Fibroblast of mammary gland (primary cell): Measurements from ENCODE around the gene GALNT10.
A peak's percentile ranks its signal among the peaks of the same experiment; 100 is the strongest.

Experiments
- DNase-seq: peaks from one replicate; pipeline ENCODE4 v3.0.0-alpha.2; 2010; ENCODE audit warnings: low read depth
- H3K4me3 ChIP-seq: 2 replicates; pipeline ENCODE4 v1.5.1; 2011; ENCODE audit warnings: low read depth, mild to moderate bottlenecking, low read length, moderate library complexity; ENCODE audit not compliant: control insufficient read depth
- TF ChIP-seq, protein P1 (sequence below): conservative IDR thresholded peaks from 2 replicates; pipeline ENCODE4 v1.5.1; 2011; ENCODE audit warnings: low read depth, low read length, inconsistent platforms; ENCODE audit not compliant: control insufficient read depth, insufficient read depth

GALNT10 gene

DNA sequence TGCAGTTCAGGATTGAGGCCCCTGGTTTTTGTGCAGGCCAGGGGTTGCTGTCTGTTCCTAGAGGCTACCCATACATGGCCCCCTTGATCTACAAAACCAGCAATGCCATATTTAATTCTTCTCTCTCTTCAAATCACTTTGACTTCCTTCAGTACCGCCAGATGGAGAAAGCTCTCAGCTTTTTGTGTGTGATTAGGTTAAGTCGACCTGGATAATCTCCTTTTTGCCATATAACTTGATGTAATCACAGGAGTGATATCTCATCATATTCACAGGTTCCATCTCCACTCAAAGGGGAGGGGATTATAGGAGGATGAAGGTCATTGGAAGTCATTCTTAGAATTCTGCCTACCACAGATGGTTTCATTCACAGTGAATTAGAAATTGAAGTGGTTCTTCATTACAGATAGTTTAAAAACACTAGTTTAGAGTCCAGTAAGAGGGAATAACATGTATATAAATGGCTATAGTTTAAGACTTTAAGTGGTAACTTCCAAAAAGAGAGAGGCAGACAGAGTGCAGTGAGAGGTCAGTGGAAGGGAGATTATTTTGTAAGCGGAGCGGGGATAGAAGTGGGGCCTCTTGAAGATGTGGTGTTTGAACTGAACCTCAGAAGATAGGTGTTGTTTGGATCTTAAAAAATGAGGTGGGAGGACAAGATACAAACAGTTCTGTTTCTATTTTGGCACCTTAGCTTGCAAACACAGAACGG lies 85.9 kb downstream of the GALNT10 start:
- DNase-seq: no peak
- TF ChIP-seq, protein P1, sequence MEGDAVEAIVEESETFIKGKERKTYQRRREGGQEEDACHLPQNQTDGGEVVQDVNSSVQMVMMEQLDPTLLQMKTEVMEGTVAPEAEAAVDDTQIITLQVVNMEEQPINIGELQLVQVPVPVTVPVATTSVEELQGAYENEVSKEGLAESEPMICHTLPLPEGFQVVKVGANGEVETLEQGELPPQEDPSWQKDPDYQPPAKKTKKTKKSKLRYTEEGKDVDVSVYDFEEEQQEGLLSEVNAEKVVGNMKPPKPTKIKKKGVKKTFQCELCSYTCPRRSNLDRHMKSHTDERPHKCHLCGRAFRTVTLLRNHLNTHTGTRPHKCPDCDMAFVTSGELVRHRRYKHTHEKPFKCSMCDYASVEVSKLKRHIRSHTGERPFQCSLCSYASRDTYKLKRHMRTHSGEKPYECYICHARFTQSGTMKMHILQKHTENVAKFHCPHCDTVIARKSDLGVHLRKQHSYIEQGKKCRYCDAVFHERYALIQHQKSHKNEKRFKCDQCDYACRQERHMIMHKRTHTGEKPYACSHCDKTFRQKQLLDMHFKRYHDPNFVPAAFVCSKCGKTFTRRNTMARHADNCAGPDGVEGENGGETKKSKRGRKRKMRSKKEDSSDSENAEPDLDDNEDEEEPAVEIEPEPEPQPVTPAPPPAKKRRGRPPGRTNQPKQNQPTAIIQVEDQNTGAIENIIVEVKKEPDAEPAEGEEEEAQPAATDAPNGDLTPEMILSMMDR: no peak

DNA sequence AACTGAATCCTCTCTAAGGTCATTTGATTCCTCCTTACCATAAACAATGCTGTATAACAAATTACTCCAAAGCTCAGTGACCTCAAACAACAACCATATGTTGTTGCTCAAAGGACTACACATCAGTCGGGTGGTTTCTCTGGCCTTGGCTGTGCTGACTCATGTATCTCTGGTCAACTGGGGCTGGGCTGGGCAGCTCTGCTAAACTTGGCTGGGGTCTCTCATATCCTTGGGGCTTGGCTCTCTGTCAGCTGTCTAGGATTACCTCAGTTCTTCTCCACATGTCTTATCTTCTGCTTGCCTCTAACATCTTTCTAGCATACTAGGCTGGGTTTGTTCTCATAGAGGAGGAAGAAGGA lies 86.4 kb downstream of the GALNT10 start:
- H3K4me3 ChIP-seq: no peak overlapping the region
- peak; percentile 99 for DNase-seq
- TF ChIP-seq, protein P1: no peak

More for the DNA sequence above, 85.9 kb downstream of the GALNT10 start:
- H3K4me3 ChIP-seq: no peak overlapping the region

DNA sequence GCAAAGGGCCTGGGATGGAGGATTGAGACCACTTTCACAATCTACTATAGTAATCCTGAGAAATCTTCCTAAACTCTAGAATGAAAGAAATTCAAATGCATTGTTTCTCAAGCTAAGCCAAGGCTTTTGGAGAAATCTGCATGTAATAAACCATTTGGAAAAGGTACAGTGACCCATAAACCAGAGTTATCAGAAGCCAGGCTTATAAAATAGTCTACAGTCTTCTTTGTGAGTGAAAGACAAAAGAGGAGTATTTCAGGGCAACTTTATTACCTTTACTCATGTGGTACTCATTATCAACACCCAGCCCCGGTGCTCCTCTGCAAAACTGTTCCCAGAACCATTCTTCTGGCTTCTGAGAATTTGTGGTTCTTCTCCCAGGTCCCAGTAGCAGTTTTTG lies 87.0 kb downstream of the GALNT10 start:
- no peak overlapping the region for H3K4me3 ChIP-seq
- no peak for DNase-seq
- TF ChIP-seq, protein P1: no peak

DNA sequence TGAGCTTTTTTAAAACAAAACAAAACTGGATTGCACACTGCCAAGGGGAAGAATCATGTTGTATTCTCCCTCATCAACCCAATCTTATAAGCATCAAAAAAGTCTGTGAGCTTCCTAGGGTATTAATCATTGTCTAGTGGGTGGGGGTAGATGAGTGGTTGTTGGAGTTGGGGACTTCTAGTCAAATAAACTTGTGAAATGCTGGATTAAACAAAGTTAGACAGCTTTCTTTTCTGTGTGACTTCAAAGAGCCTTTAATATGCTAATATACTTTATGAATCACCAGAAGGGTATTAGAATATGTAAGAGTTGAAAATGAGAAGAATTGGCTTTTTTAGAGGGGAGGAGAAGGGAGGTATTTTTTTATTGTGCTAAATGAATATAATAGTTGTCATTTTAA lies 87.7 kb downstream of the GALNT10 start:
- H3K4me3 ChIP-seq: no peak overlapping the region
- DNase-seq: no peak
- TF ChIP-seq, protein P1: no peak

DNA sequence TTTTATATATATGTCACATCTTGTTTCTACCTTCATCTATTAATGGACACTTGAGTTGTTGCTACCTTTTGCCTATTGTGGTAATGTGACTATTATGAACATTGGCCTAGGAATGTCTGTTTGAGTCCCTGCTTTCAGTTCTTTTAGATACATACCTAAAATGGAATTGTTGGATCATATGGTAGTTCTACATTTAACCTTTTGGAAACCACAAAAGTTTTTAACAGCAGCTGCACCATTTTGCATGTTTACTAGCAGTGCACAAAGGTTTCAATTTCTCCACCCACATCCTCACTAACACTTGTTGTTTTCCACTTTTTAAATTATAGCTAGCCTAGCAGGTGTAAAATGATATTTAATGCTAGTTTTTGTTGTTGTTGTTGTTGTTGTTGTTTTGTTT lies 88.4 kb downstream of the GALNT10 start:
- TF ChIP-seq, protein P1: no peak
- no peak overlapping the region for H3K4me3 ChIP-seq
- DNase-seq: no peak

DNA sequence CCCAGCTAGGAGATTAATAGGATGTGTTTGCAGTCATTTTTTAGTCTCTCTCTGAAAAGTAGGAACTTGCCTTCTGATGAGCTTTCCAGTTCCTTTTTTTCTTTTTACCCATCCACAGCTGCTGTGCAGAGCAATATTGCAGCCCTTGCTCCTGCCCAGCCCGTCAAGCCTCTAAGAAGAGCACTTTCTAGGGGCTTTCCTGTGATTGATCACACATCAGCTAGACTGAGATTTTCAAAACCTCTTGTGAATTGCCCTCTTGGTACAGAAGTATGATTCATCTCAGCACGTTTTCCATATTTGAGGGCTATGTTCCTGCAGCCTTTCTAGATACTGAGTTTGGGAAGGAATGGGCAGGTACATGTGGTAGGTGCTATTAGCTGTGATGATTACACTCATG lies 93.9 kb downstream of the GALNT10 start:
- no peak overlapping the region for H3K4me3 ChIP-seq
- TF ChIP-seq, protein P1: no peak
- no peak for DNase-seq
